DND-41 (cell line): ENCODE measurements around the gene FGG.

ENCODE experiments used
- EZH2 ChIP-seq: IDR thresholded peaks from 3 replicates; pipeline ENCODE4 v1.6.1; 2012; ENCODE audit warnings: borderline replicate concordance, low read depth, mild to moderate bottlenecking, moderate library complexity, low read length, inconsistent platforms; ENCODE audit not compliant: severe bottlenecking
- TF ChIP-seq, protein P1 (sequence below): IDR thresholded peaks from 2 replicates; pipeline ENCODE4 v1.5.1; 2012; ENCODE audit warnings: borderline replicate concordance, low read length, moderate library complexity, mild to moderate bottlenecking; ENCODE audit not compliant: poor library complexity, severe bottlenecking; ENCODE audit errors: extremely low read depth

DNA sequence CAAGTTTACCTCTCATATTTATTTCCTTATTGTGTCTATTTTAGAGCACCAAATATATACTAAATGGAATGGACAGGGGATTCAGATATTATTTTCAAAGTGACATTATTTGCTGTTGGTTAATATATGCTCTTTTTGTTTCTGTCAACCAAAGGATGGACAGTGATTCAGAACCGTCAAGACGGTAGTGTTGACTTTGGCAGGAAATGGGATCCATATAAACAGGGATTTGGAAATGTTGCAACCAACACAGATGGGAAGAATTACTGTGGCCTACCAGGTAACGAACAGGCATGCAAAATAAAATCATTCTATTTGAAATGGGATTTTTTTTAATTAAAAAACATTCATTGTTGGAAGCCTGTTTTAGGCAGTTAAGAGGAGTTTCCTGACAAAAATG, 43.4 kb downstream of the FGG start:
- TF ChIP-seq, protein P1, sequence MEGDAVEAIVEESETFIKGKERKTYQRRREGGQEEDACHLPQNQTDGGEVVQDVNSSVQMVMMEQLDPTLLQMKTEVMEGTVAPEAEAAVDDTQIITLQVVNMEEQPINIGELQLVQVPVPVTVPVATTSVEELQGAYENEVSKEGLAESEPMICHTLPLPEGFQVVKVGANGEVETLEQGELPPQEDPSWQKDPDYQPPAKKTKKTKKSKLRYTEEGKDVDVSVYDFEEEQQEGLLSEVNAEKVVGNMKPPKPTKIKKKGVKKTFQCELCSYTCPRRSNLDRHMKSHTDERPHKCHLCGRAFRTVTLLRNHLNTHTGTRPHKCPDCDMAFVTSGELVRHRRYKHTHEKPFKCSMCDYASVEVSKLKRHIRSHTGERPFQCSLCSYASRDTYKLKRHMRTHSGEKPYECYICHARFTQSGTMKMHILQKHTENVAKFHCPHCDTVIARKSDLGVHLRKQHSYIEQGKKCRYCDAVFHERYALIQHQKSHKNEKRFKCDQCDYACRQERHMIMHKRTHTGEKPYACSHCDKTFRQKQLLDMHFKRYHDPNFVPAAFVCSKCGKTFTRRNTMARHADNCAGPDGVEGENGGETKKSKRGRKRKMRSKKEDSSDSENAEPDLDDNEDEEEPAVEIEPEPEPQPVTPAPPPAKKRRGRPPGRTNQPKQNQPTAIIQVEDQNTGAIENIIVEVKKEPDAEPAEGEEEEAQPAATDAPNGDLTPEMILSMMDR, result no peak
- no peak for TF ChIP-seq EZH2
